Measurements from ENCODE around the gene SLC35F5. TPM values are rescaled to one million over a fixed set of nuclear protein-coding genes. Genes with fewer than 3 reads are reported as not detected.

SLC35F5 gene
- total and polyA plus RNA-seq, 2 of the 13 experiments (the other 11 are each of a cell fraction or from before 2014, with no cell fraction given) = 139 to 174 TPM

DNA sequence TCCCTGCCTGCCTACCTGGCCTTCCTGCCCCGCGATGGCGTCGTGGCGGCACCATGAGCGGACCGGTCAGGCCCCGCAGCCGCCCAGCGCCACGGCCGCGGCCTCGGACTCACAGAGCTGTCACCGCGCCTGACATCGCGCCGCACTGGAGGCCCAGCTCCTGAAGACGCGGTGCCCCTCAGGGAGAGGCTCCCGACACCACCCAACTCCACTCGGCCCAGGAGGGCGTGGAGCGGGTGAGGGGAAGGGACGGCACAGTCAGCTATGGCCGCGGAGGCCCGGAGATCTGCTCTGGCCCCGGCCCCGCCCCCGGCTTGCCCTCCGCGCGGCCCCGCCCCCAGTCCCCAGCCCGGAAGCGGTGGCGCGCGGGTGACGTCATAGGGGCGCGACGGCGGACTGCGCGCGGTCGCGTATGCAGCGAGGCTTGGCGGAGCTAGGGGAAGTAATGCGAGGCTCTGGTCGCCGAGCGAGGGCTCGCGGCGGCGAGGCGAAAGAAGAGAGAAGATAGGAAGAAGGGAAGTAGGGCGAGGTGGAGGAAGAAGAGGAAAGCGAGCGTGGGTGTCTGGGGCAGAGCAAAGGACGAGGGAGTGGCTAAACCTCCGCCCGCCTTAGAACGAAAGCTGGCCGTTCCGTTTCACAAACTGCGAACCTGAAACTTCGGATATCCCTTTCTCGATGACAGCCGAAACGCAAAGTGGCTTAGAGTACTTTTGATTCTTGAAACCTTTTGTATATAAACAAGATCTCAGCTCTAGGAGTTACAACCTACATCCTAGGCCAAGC lies at the start of gene SLC35F5 (continued):
- peak; percentile 55; the same call in 1 of the 2 replicates for TF ChIP-seq NR2F2 (IDR thresholded peaks at IDR 0.05; ENCODE audit: borderline replicate concordance, low read depth)
- TF ChIP-seq, protein P1, sequence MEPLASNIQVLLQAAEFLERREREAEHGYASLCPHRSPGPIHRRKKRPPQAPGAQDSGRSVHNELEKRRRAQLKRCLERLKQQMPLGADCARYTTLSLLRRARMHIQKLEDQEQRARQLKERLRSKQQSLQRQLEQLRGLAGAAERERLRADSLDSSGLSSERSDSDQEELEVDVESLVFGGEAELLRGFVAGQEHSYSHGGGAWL (CRISPR knock-in tag; IDR thresholded peaks at IDR 0.05) = peak; percentile 98
- peak; percentile 98 for TF ChIP-seq DMAP1 (CRISPR knock-in tag; IDR thresholded peaks at IDR 0.05)
- TF ChIP-seq TP53 (CRISPR knock-in tag; conservative IDR thresholded peaks at IDR 0.05) = peak; percentile 78
- TF ChIP-seq, protein P2, sequence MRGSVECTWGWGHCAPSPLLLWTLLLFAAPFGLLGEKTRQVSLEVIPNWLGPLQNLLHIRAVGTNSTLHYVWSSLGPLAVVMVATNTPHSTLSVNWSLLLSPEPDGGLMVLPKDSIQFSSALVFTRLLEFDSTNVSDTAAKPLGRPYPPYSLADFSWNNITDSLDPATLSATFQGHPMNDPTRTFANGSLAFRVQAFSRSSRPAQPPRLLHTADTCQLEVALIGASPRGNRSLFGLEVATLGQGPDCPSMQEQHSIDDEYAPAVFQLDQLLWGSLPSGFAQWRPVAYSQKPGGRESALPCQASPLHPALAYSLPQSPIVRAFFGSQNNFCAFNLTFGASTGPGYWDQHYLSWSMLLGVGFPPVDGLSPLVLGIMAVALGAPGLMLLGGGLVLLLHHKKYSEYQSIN (CRISPR knock-in tag; IDR thresholded peaks at IDR 0.05; ENCODE audit: borderline replicate concordance) = 0 out of 2 replicates have a peak, but pooled peaks have one; percentile 60
- no peak for TF ChIP-seq SUZ12 (IDR thresholded peaks at IDR 0.05; ENCODE audit: low read depth, low read length)
- TF ChIP-seq HOXA3 (CRISPR knock-in tag; IDR thresholded peaks at IDR 0.05) = peak; percentile 99
- TF ChIP-seq ZNF12 (CRISPR knock-in tag; IDR thresholded peaks at IDR 0.05) = peak; percentile 71; the same call in 1 of the 2 replicates
- peak; percentile 100 for TF ChIP-seq ZFY (CRISPR knock-in tag; IDR thresholded peaks at IDR 0.05)
- TF ChIP-seq MED1 (CRISPR knock-in tag; IDR thresholded peaks at IDR 0.05) = peak; percentile 88; the same call in 1 of the 2 replicates
- TF ChIP-seq, protein P3, sequence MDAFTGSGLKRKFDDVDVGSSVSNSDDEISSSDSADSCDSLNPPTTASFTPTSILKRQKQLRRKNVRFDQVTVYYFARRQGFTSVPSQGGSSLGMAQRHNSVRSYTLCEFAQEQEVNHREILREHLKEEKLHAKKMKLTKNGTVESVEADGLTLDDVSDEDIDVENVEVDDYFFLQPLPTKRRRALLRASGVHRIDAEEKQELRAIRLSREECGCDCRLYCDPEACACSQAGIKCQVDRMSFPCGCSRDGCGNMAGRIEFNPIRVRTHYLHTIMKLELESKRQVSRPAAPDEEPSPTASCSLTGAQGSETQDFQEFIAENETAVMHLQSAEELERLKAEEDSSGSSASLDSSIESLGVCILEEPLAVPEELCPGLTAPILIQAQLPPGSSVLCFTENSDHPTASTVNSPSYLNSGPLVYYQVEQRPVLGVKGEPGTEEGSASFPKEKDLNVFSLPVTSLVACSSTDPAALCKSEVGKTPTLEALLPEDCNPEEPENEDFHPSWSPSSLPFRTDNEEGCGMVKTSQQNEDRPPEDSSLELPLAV (CRISPR knock-in tag; conservative IDR thresholded peaks at IDR 0.05; ENCODE audit: low read depth) = peak; percentile 84; the same call in 1 of the 2 replicates
- TF ChIP-seq, protein P4, sequence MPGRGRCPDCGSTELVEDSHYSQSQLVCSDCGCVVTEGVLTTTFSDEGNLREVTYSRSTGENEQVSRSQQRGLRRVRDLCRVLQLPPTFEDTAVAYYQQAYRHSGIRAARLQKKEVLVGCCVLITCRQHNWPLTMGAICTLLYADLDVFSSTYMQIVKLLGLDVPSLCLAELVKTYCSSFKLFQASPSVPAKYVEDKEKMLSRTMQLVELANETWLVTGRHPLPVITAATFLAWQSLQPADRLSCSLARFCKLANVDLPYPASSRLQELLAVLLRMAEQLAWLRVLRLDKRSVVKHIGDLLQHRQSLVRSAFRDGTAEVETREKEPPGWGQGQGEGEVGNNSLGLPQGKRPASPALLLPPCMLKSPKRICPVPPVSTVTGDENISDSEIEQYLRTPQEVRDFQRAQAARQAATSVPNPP (CRISPR knock-in tag; IDR thresholded peaks at IDR 0.05) = no peak
- peak; percentile 41; the same call in 1 of the 2 replicates for TF ChIP-seq RARA (CRISPR knock-in tag; IDR thresholded peaks at IDR 0.05)
- 0 out of 2 replicates have a peak, but pooled peaks have one; percentile 58 for TF ChIP-seq HNRNPUL1 (IDR thresholded peaks at IDR 0.05; ENCODE audit: low read depth, low read length)
- peak in 1 of 2 experiments; percentile 69; a peak in 2 of 4 replicates for TF ChIP-seq NR2F1 (CRISPR knock-in tag; IDR thresholded peaks at IDR 0.05)
- TF ChIP-seq, protein P5, sequence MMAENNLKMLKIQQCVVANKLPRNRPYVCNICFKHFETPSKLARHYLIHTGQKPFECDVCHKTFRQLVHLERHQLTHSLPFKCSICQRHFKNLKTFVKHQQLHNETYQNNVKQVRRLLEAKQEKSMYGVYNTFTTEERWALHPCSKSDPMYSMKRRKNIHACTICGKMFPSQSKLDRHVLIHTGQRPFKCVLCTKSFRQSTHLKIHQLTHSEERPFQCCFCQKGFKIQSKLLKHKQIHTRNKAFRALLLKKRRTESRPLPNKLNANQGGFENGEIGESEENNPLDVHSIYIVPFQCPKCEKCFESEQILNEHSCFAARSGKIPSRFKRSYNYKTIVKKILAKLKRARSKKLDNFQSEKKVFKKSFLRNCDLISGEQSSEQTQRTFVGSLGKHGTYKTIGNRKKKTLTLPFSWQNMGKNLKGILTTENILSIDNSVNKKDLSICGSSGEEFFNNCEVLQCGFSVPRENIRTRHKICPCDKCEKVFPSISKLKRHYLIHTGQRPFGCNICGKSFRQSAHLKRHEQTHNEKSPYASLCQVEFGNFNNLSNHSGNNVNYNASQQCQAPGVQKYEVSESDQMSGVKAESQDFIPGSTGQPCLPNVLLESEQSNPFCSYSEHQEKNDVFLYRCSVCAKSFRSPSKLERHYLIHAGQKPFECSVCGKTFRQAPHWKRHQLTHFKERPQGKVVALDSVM (CRISPR knock-in tag; IDR thresholded peaks at IDR 0.05) = peak; percentile 45; the same call in 1 of the 2 replicates
- no peak for TF ChIP-seq GFI1 (CRISPR knock-in tag; IDR thresholded peaks at IDR 0.05; ENCODE audit: borderline replicate concordance)
